ENCODE data around the gene ODAPH.

- TF ChIP-seq CTCF (IDR thresholded peaks at IDR 0.05) (no peak), POLR2A (IDR thresholded peaks at IDR 0.05) (no peak)
Measured at GRCh38 chr4:75514949-75515612, 40.8 kb upstream of the ODAPH start.

Data from heart left ventricle (tissue), 13 donors.